Lung (tissue), 12 donors: Measurements from ENCODE around the gene UBE4A. TPM values are rescaled to one million over a fixed set of nuclear protein-coding genes. Genes with fewer than 3 reads are reported as not detected.
"Not testable (repeated sequence)": the region's sequence is repeated elsewhere in the genome, so short reads cannot be mapped to it uniquely, and the experiment has no call there.

ENCODE experiments used
- ATAC-seq: fragments of 200-7000 bp; cut with Tn5 transposase; one replicate; pipeline ENCODE4 v1.9.1; 2020; ENCODE audit warnings: moderate number of reproducible peaks; ENCODE audit not compliant: insufficient read depth, low FRiP score
- DNase-seq, 3 donors: peaks; one replicate each; pipeline ENCODE4 v3.0.0-alpha.2; 2013 to 2017
- H3K27ac ChIP-seq, 2 donors: one replicate each; pipeline ENCODE4 v1.5.1; 2013; ENCODE audit warnings: mild to moderate bottlenecking in 2 of 2, moderate library complexity in 2 of 2, control low read depth in 1 of 2, inconsistent platforms in 1 of 2, low read depth in 1 of 2, low read length in 1 of 2
- H3K27me3 ChIP-seq, 3 donors: one replicate each; pipeline ENCODE4 v1.5.1; 2013; ENCODE audit warnings: low read length in 2 of 3; ENCODE audit not compliant: control insufficient read depth in 3 of 3, insufficient read depth in 3 of 3
- H3K36me3 ChIP-seq, 4 donors: one replicate each; pipeline ENCODE4 v1.5.1; 2013; ENCODE audit warnings: low read length in 4 of 4, mild to moderate bottlenecking in 1 of 4, moderate library complexity in 1 of 4; ENCODE audit not compliant: control insufficient read depth in 4 of 4, insufficient read depth in 4 of 4
- H3K4me1 ChIP-seq, 5 donors: one replicate each; pipeline ENCODE4 v1.5.1; 2013; ENCODE audit warnings: low read length in 5 of 5, mild to moderate bottlenecking in 2 of 5, moderate library complexity in 1 of 5; ENCODE audit not compliant: control insufficient read depth in 5 of 5, insufficient read depth in 5 of 5
- H3K4me3 ChIP-seq: one replicate; pipeline ENCODE4 v1.5.1; 2013; ENCODE audit warnings: mild to moderate bottlenecking, control low read depth, moderate library complexity
- H3K9ac ChIP-seq, 2 donors: one replicate each; pipeline ENCODE4 v1.5.1; 2013; ENCODE audit warnings: low read length in 2 of 2, control low read depth in 1 of 2; ENCODE audit not compliant: insufficient read depth in 1 of 2
- H3K9me3 ChIP-seq, 4 donors: one replicate each; pipeline ENCODE4 v1.5.1; 2013; ENCODE audit warnings: low read length in 3 of 4, mild to moderate bottlenecking in 1 of 4, moderate library complexity in 1 of 4; ENCODE audit not compliant: control insufficient read depth in 4 of 4, insufficient read depth in 3 of 4
- WGBS, 2 donors: extraction: QIAGEN DNeasy Blood & Tissue Kit; methylation state at CpG; one replicate each; pipeline ENCODE4 v1.1.7; 2013; 5-methylcytosine and 5-hydroxymethylcytosine counted together
- polyA plus RNA-seq, 2 donors: library from polyadenylated mRNA; stranded (reverse); fragments of 200-250 nt; gene quantifications; one replicate each; pipeline ENCODE4 v1.2.1, GENCODE V29; 2013
- total RNA-seq, 2 donors: library from RNA; depleted of rRNA in 1 of 2; stranded (reverse); fragments of >200 nt in 1 of 2; gene quantifications; one replicate each; pipeline ENCODE4 v1.2.1, GENCODE V29; 2014 to 2021
- TF ChIP-seq, protein P1 (sequence below): IDR thresholded peaks from 2 replicates; pipeline ENCODE4 v1.5.1; 2012; ENCODE audit warnings: mild to moderate bottlenecking; ENCODE audit errors: control extremely low read depth, extremely low read depth
- donor health status: control.
- donor health status: control.
- donor health status: Bipolar disorder and iron deficiency.
- donor health status: healthy.
- donor health status: DM: yes; HTN: yes; CAD: no.

The UBE4A gene
- total and polyA plus RNA-seq, 4 donors, result 14.9 to 53.2 (median 27.8) TPM

DNA sequence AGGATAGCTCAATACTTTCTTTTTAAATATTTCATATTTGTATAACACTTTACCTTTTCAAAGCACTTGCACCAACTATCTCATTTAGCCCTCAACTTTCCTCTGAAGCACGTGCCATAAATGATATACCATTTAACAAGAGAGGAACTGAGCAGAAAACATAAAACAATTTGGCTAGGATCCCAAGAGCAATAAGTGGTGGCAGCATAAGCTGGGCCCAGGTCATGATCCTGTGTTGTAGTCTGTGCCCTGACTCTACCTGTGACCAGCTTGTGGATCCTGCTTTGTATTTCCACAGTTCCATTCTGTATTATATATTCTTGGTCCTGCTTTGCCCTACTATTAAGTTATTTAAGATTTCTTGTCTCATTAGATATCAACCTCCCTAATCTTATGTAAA, 53.5 kb downstream of the UBE4A start:
- ATAC-seq (no peak), DNase-seq (no peak)
- Histone ChIP-seq H3K27ac (no peak overlapping the region), H3K4me1 (peaks cover 0 to 2% (median 0%) of the 10 kb centered on the region in 5 donors), H3K9ac (no peak overlapping the region), H3K4me3 (no peak overlapping the region), H3K27me3 (no peaks in the 10 kb centered on the region), H3K36me3 (peaks cover 0 to 9% (median 4%) of the 10 kb centered on the region in 4 donors), H3K9me3 (no peaks in the 10 kb centered on the region)
- TF ChIP-seq, protein P1, sequence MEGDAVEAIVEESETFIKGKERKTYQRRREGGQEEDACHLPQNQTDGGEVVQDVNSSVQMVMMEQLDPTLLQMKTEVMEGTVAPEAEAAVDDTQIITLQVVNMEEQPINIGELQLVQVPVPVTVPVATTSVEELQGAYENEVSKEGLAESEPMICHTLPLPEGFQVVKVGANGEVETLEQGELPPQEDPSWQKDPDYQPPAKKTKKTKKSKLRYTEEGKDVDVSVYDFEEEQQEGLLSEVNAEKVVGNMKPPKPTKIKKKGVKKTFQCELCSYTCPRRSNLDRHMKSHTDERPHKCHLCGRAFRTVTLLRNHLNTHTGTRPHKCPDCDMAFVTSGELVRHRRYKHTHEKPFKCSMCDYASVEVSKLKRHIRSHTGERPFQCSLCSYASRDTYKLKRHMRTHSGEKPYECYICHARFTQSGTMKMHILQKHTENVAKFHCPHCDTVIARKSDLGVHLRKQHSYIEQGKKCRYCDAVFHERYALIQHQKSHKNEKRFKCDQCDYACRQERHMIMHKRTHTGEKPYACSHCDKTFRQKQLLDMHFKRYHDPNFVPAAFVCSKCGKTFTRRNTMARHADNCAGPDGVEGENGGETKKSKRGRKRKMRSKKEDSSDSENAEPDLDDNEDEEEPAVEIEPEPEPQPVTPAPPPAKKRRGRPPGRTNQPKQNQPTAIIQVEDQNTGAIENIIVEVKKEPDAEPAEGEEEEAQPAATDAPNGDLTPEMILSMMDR, result no peak
- WGBS, 2 donors, result 67 to 74% methylated on average over 1 of the region's 1 CpG

DNA sequence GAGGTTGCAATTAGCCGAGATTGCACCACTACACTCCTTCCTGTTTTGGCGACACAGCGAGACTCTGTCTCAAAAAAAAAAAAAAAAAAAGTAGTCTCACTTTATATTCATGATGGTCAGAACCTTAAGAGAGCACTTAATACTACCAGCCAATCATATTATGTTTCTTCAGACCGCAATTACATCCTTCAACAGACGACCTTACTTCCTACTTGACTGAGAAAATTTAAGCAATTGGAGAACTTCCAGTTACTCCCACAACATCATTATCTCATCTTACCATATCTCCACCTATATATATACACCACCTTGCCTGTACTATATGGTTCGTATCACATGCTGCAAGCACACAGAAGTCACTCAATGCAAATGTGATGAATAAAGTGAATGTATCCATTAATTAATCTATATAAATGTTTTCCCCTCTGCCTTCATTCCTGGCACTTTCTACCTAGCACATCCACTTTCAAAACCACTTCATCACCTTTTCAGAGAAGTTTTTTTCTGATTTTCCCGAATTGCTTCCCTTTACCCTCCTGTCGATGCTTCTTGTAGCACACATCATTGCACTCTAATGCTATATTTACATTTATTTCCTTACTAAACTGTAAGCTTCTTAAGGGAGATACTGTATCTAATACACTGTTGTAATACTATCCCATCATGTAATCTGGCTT, 55.8 kb downstream of the UBE4A start:
- no peak for ATAC-seq
- Histone ChIP-seq H3K9ac (no peak overlapping the region), H3K36me3 (peaks cover 0 to 7% (median 2%) of the 10 kb centered on the region in 4 donors), H3K27ac (peak overlapping the region in 1 of 2 donors; percentile 51), H3K9me3 (no peaks in the 10 kb centered on the region), H3K4me3 (no peak overlapping the region), H3K4me1 (peaks cover 0 to 2% (median 0%) of the 10 kb centered on the region in 5 donors), H3K27me3 (no peaks in the 10 kb centered on the region)
- 23 to 61% methylated on average over 8 of the region's 8 CpGs for WGBS, 2 donors
- DNase-seq, result no peak
- TF ChIP-seq, protein P1, result no peak

GRCh38 chr11:118415739-118416068, 56.3 kb downstream of the UBE4A start:
- ATAC-seq, result no peak
- TF ChIP-seq, protein P1, result no peak
- H3K4me1 ChIP-seq, result peaks cover 0 to 2% (median 0%) of the 10 kb centered on the region in 5 donors
- H3K9ac ChIP-seq, result no peak overlapping the region
- H3K27ac ChIP-seq, result no peak overlapping the region
- H3K27me3 ChIP-seq, result no peaks in the 10 kb centered on the region
- peak in 1 of 3 donors; percentile 21 for DNase-seq
- peaks cover 0 to 7% (median 2%) of the 10 kb centered on the region in 4 donors for H3K36me3 ChIP-seq
- no peaks in the 10 kb centered on the region for H3K9me3 ChIP-seq
- H3K4me3 ChIP-seq, result no peak overlapping the region

GRCh38 chr11:118416900-118417299, 57.5 kb downstream of the UBE4A start:
- H3K4me3 ChIP-seq, H3K9ac ChIP-seq, H3K9me3 ChIP-seq, H3K27ac ChIP-seq, DNase-seq, H3K27me3 ChIP-seq, H3K36me3 ChIP-seq, ATAC-seq, H3K4me1 ChIP-seq: not testable (repeated sequence)
